Progenitor cell of endocrine pancreas (in vitro differentiated cells): ENCODE results near the gene USHBP1. TPM values are rescaled to one million over a fixed set of nuclear protein-coding genes. Genes with fewer than 3 reads are reported as not detected.

ENCODE experiments used
- DNase-seq: peaks from one replicate; pipeline ENCODE4 v3.0.0; 2021; ENCODE audit warnings: low spot score; ENCODE audit not compliant: unreplicated experiment
- H3K27ac Mint-ChIP-seq: 2 replicates; pipeline ENCODE4 v1.8.0; 2021; ENCODE audit warnings: mild to moderate bottlenecking, moderate library complexity, mixed read lengths
- H3K27me3 Mint-ChIP-seq: 2 replicates; pipeline ENCODE4 v1.8.0; 2021; ENCODE audit warnings: mixed read lengths
- H3K36me3 Mint-ChIP-seq: 2 replicates; pipeline ENCODE4 v1.8.0; 2022; ENCODE audit warnings: mixed read lengths; ENCODE audit not compliant: insufficient read depth
- H3K4me1 Mint-ChIP-seq: 2 replicates; pipeline ENCODE4 v1.8.0; 2021; ENCODE audit warnings: low read depth, mixed read lengths
- H3K4me3 Mint-ChIP-seq: 2 replicates; pipeline ENCODE4 v1.8.0; 2021; ENCODE audit warnings: low read depth, mild to moderate bottlenecking, moderate library complexity, mixed read lengths
- H3K9me3 Mint-ChIP-seq: 2 replicates; pipeline ENCODE4 v1.8.0; 2021; ENCODE audit warnings: low read depth, mixed read lengths
- total RNA-seq: library from RNA; stranded (reverse); gene quantifications from 2 replicates; pipeline ENCODE4 v1.2.1, GENCODE V29; 2021
- TF ChIP-seq, protein P1 (sequence below): fragments of 200-600 bp; sonication (generic); IDR thresholded peaks from one replicate; pipeline ENCODE4 v1.5.0; 2021; ENCODE audit warnings: antibody characterized with exemption, mild to moderate bottlenecking; ENCODE audit not compliant: unreplicated experiment

USHBP1 gene
- total RNA-seq, 1 donor from 2014 or later = 0.38 TPM

DNA sequence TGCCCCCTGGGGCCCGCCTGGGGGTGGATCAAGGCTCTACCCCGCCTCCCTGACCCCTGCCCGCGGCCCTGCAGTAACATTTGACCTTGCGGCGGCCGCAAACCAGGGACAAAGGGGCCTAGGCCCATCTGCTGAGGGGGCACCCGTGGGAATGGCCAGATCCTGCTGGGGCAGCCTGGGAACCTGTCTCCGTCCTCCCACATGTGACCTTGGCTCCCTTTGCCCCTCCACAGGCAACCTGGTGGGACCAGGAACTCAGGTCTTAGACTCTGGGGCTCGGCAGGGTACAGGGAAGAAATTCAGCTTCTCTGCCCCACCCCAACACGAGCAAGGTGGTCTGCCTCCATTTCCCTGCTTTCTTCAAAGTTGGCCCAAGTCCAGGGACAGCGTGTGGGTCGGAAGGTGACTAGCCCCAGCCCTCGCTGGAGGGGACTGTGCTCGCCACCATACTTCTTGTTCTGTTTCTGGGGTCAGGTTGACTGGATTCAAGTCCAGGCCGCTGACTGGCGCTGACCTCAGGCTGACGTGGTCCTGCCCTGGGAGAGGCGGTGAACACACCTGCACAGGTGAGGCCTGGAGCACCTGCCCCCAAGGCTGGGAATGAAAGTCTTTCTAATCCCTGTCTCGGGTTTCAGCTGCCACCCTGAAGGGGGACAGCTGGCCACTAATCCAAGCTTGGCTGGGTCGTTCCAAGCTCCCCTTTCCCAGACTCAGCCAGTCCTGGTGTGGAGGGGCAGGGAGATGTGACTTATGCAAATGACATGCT is 16.4 kb downstream of the USHBP1 start:
- Mint-ChIP-seq H3K27me3 (no peaks in the 10 kb centered on the region), H3K4me1 (peaks cover 26% of the 10 kb centered on the region), H3K4me3 (peak overlapping the region; percentile 35), H3K9me3 (no peaks in the 10 kb centered on the region), H3K36me3 (no peaks in the 10 kb centered on the region), H3K27ac (peak overlapping the region; percentile 97)
- TF ChIP-seq, protein P1, sequence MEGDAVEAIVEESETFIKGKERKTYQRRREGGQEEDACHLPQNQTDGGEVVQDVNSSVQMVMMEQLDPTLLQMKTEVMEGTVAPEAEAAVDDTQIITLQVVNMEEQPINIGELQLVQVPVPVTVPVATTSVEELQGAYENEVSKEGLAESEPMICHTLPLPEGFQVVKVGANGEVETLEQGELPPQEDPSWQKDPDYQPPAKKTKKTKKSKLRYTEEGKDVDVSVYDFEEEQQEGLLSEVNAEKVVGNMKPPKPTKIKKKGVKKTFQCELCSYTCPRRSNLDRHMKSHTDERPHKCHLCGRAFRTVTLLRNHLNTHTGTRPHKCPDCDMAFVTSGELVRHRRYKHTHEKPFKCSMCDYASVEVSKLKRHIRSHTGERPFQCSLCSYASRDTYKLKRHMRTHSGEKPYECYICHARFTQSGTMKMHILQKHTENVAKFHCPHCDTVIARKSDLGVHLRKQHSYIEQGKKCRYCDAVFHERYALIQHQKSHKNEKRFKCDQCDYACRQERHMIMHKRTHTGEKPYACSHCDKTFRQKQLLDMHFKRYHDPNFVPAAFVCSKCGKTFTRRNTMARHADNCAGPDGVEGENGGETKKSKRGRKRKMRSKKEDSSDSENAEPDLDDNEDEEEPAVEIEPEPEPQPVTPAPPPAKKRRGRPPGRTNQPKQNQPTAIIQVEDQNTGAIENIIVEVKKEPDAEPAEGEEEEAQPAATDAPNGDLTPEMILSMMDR = no peak
- DNase-seq = peak; percentile 55

DNA sequence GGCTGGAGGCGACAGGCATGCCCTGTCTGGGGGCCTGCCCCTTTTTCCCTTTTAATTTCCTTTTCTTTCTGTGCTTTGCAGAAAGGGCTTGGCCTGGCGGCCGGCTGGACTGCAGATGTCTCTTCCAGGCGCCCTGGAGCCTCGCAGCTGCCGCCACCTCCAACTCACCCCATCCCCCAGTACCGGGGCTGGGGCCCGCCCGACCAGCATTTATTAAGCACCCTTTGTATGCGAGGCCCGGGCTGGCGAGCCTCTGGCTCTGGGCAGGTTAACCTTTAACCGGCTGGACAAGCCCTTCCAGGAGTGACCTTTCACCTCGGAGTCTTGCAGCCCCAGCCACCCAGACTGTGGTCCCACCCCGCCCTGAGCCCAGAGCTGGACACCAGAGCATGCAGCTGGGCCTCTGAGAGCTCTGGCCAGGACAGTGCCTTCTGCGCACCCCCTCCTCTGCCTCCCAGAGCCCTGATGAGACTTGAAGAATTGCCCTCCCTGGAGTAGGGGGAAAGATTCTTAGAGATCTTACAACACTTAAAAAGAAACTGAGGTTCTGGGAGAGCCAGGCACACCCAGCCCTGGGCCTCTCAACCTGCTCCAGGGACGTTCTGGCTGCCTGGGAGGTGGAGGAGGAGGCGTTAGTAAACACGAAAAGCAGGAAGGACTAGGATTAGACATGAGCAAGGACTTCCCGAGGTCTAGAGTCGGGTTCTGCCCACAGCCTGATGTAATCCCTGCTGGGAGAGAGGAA is 17.7 kb downstream of the USHBP1 start:
- Mint-ChIP-seq H3K4me3 (peak overlapping the region; percentile 81), H3K36me3 (no peaks in the 10 kb centered on the region), H3K4me1 (peaks cover 34% of the 10 kb centered on the region), H3K9me3 (no peaks in the 10 kb centered on the region), H3K27me3 (no peaks in the 10 kb centered on the region), H3K27ac (peak overlapping the region; percentile 99)
- peak; percentile 33 for DNase-seq
- TF ChIP-seq, protein P1 = no peak

DNA sequence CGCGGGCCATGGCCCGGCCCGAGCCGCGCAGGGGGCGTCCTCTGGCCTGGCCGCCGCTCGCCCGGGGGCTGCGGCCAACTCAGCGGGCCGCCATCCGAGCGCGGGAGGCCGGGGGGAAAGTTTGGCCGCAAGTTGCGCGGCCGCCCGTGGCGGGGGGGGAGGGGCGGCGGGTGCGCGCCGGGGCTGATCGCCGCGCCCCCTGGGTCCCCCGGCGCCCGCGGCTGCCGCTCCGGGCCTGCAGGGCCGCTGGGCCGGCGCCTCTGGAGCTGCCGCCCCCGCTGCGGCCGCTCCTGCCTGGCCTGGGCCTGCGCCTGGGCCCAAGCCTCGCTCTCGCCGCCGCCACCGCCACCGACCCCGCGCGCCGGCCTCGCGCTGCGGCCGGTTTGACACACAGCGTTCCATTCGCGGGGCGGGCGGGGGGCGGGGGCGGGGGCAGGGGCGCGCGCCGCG is 19.0 kb downstream of the USHBP1 start, which contains the start of gene NR2F6:
Gene NR2F6, minus strand, starts transcription at position 385 of the 450 bp plus-strand sequence. CDS start 699 bp downstream, outside the sequence.
- no peaks in the 10 kb centered on the region for H3K9me3 Mint-ChIP-seq
- H3K27me3 Mint-ChIP-seq = no peaks in the 10 kb centered on the region
- DNase-seq = no peak
- peak within 1 kb of the TSS; percentile 99 for H3K4me3 Mint-ChIP-seq
- H3K36me3 Mint-ChIP-seq = peaks cover 1% of the 10 kb centered on the region
- H3K27ac Mint-ChIP-seq = peak within 1 kb of the TSS; percentile 99
- H3K4me1 Mint-ChIP-seq = peaks cover 47% of the 10 kb centered on the region
- TF ChIP-seq, protein P1 = no peak

DNA sequence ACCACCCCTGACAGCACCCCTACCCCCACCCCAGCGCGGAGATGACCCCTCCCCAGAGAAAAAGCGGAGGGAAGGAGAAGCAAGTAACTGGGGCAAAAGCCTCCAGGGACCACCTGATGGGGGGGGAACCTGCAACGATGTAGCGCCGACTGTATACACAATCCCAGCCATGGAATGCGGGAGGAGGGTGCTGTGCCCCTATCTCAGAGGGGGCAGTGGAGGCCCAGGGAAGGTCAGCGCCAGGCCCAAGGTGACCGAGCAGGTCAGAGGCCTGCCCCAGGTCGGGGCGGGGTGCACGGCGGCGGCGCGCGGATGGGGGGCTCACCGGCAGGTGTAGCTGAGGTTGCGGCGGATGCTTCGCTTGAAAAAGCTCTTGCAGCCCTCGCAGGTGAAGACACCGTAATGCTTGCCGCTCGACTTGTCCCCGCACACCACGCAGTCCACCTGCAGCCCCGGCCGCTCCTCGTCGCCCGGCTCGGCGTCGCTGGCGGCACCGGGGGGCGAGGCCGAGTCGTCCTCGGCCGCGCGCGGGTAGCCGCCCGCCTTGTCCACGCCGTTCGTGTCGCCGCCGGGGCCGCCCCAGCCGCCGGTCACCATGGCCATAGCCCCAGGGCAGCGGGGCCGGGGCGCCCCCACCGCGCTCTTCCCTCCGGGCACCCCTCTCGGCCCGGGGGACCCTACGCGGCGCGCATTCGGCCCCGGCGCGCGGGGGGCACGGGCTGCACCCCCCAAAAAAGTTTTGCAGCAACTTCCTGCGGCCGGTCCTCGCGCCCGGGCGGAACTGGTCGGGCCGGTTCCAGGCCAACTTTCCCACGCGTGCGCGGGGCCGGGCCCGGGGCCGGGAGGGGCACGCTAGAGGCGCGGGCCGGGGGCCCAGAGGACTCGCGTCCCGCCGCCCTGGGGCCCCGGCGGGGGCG is 19.7 kb downstream of the USHBP1 start:
- Mint-ChIP-seq H3K36me3 (peaks cover 3% of the 10 kb centered on the region), H3K27ac (peak overlapping the region; percentile 99), H3K9me3 (no peaks in the 10 kb centered on the region), H3K4me1 (peaks cover 52% of the 10 kb centered on the region), H3K4me3 (peak overlapping the region; percentile 99), H3K27me3 (no peaks in the 10 kb centered on the region)
- TF ChIP-seq, protein P1 = no peak
- DNase-seq = no peak
